Cardiac septum (tissue), 1 donor: Measurements from ENCODE around the gene POU2AF3. TPM values are rescaled to one million over a fixed set of nuclear protein-coding genes. Genes with fewer than 3 reads are reported as not detected.

Experiments
- DNase-seq: peaks from one replicate; pipeline ENCODE4 v3.0.0-alpha.2; 2020; ENCODE audit warnings: low spot score
- intact Hi-C: fragments of 100-400 bp; cut with DNase I; formaldehyde crosslinking; loops from one replicate; pipeline ENCODE4 v1.14.0; 2022
- microRNA-seq: library from miRNA; unstranded; fragments of <30 nt; microRNA quantifications from one replicate; pipeline ENCODE4 v1.2.0, GENCODE V29; 2020
- total RNA-seq: library from RNA; stranded (reverse); fragmentation: NEBNext Ultra II Directional; extraction: Animal tissue kit (Norgen Biotek cat#: 25700); gene quantifications from one replicate; pipeline ENCODE4 v1.2.1, GENCODE V29; 2021
- donor health status: DM: no; HTN: no; CAD: no.

The POU2AF3 gene
- total RNA-seq, 1 donor from 2014 or later = not detected

GRCh38 chr11:111348147-111348546, 49.8 kb downstream of the POU2AF3 start:
- no peak for DNase-seq
- intact Hi-C loops = no loop called here

- intact Hi-C loops = no loop called here
Measured at GRCh38 chr11:111349191-111349695, 50.9 kb downstream of the POU2AF3 start.

GRCh38 chr11:111350811-111351210, 52.5 kb downstream of the POU2AF3 start:
- intact Hi-C loops = no loop called here
- no peak for DNase-seq

More at GRCh38 chr11:111349191-111349695, 50.9 kb downstream of the POU2AF3 start:
- no peak for DNase-seq

- no peak for DNase-seq
- intact Hi-C loops = no loop called here
Measured at GRCh38 chr11:111351374-111352055, 53.2 kb downstream of the POU2AF3 start.

- intact Hi-C loops = no loop called here
Measured at GRCh38 chr11:111352231-111352746, 53.9 kb downstream of the POU2AF3 start.

GRCh38 chr11:111352935-111353710, 54.8 kb downstream of the POU2AF3 start:
- DNase-seq = no peak
- intact Hi-C loops = no loop called here

More at GRCh38 chr11:111352231-111352746, 53.9 kb downstream of the POU2AF3 start:
- DNase-seq = no peak

GRCh38 chr11:111353776-111354600, 55.6 kb downstream of the POU2AF3 start:
- DNase-seq = no peak
- intact Hi-C loops = no loop called here

GRCh38 chr11:111354601-111354891, 56.2 kb downstream of the POU2AF3 start:
- no peak for DNase-seq
- intact Hi-C loops = no loop called here

GRCh38 chr11:111355101-111355500, 56.8 kb downstream of the POU2AF3 start:
- intact Hi-C loops = no loop called here
- no peak for DNase-seq

- DNase-seq = no peak
- intact Hi-C loops = no loop called here
Measured at GRCh38 chr11:111355956-111356659, 57.8 kb downstream of the POU2AF3 start.

- intact Hi-C loops = no loop called here
Measured at GRCh38 chr11:111356660-111357048, 58.3 kb downstream of the POU2AF3 start.

GRCh38 chr11:111357150-111358037, 59.0 kb downstream of the POU2AF3 start:
- DNase-seq = no peak
- intact Hi-C loops = no loop called here

More at GRCh38 chr11:111356660-111357048, 58.3 kb downstream of the POU2AF3 start:
- DNase-seq = no peak

Small RNA genes lying within 50 kb of the gene (microRNA-seq; reads per million reads assigned to microRNA genes)
- gene MIR4491 = not detected

Other genes starting within 250 kb of the POU2AF3 start
- not detected for gene POU2AF2, start 52.8 kb upstream of the POU2AF3 start, total RNA-seq
- gene POU2AF1, start 80.7 kb downstream of the POU2AF3 start, total RNA-seq = 0.13 TPM
- not detected for gene BTG4, start 213.8 kb downstream of the POU2AF3 start, total RNA-seq
- not detected for gene HOATZ, start 216.2 kb downstream of the POU2AF3 start, total RNA-seq
- gene LAYN, start 242.2 kb downstream of the POU2AF3 start, total RNA-seq = 4.5 TPM